ENCODE results near the gene CYP27B1. TPM values are rescaled to one million over a fixed set of nuclear protein-coding genes. Genes with fewer than 3 reads are reported as not detected.

CYP27B1 gene
- total RNA-seq, 4 donors from 2014 or later: 1.2 to 4.1 (median 2.0) TPM

- peaks cover 15% of the 10 kb centered on the region for H3K4me1 ChIP-seq
- TF ChIP-seq POLR2AphosphoS5 (IDR thresholded peaks at IDR 0.05) (no peak), POLR2A (IDR thresholded peaks at IDR 0.05) (no peak), CTCF (IDR thresholded peaks at IDR 0.05) (no peak), EP300 (IDR thresholded peaks at IDR 0.05) (no peak)
- 64% methylated on average over 1 of the region's 1 CpG for WGBS
- H3K36me3 ChIP-seq: peaks cover 79% of the 10 kb centered on the region
- no peak overlapping the region for H3K4me3 ChIP-seq
- H3K27me3 ChIP-seq: no peaks in the 10 kb centered on the region
- H3K27ac ChIP-seq: no peak overlapping the region
- DNase-seq (ENCODE audit: low spot score in 2 of 2): no peak
- H3K9me3 ChIP-seq: no peaks in the 10 kb centered on the region
Observed at GRCh38 chr12:57797933-57798332, 31.1 kb upstream of the CYP27B1 start.

- H3K27ac ChIP-seq: no peak overlapping the region
- H3K36me3 ChIP-seq: peaks cover 79% of the 10 kb centered on the region
- H3K9me3 ChIP-seq: no peaks in the 10 kb centered on the region
- WGBS: 91% methylated on average over 1 of the region's 1 CpG
- no peak for DNase-seq (ENCODE audit: low spot score in 2 of 2)
- no peaks in the 10 kb centered on the region for H3K27me3 ChIP-seq
- peaks cover 15% of the 10 kb centered on the region for H3K4me1 ChIP-seq
- no peak overlapping the region for H3K4me3 ChIP-seq
- TF ChIP-seq POLR2AphosphoS5 (IDR thresholded peaks at IDR 0.05) (no peak), CTCF (IDR thresholded peaks at IDR 0.05) (no peak), POLR2A (IDR thresholded peaks at IDR 0.05) (no peak), EP300 (IDR thresholded peaks at IDR 0.05) (no peak)
Observed at GRCh38 chr12:57796996-57797395, 30.1 kb upstream of the CYP27B1 start.

GRCh38 chr12:57795354-57795753, 28.5 kb upstream of the CYP27B1 start:
- TF ChIP-seq POLR2A (IDR thresholded peaks at IDR 0.05): no peak
- no peak for TF ChIP-seq EP300 (IDR thresholded peaks at IDR 0.05)
- no peak for TF ChIP-seq POLR2AphosphoS5 (IDR thresholded peaks at IDR 0.05)
- no peak for TF ChIP-seq CTCF (IDR thresholded peaks at IDR 0.05)
- H3K9me3 ChIP-seq: no peaks in the 10 kb centered on the region
- 80% methylated on average over 6 of the region's 6 CpGs for WGBS
- no peak overlapping the region for H3K4me3 ChIP-seq
- peaks cover 74% of the 10 kb centered on the region for H3K36me3 ChIP-seq
- H3K4me1 ChIP-seq: peaks cover 15% of the 10 kb centered on the region
- H3K27me3 ChIP-seq: no peaks in the 10 kb centered on the region
- H3K27ac ChIP-seq: no peak overlapping the region
- no peak for DNase-seq (ENCODE audit: low spot score in 2 of 2)

GRCh38 chr12:57793920-57794319, 27.0 kb upstream of the CYP27B1 start:
- Histone ChIP-seq H3K36me3 (peaks cover 79% of the 10 kb centered on the region), H3K27ac (no peak overlapping the region), H3K4me1 (peaks cover 15% of the 10 kb centered on the region), H3K27me3 (no peaks in the 10 kb centered on the region), H3K4me3 (no peak overlapping the region), H3K9me3 (no peaks in the 10 kb centered on the region)
- TF ChIP-seq EP300 (IDR thresholded peaks at IDR 0.05): no peak
- TF ChIP-seq CTCF (IDR thresholded peaks at IDR 0.05): no peak
- no peak for TF ChIP-seq POLR2AphosphoS5 (IDR thresholded peaks at IDR 0.05)
- no peak for TF ChIP-seq POLR2A (IDR thresholded peaks at IDR 0.05)
- WGBS: 56% methylated on average over 1 of the region's 1 CpG
- DNase-seq (ENCODE audit: low spot score in 2 of 2): no peak

- H3K4me1 ChIP-seq: peaks cover 23% of the 10 kb centered on the region
- H3K27ac ChIP-seq: no peak overlapping the region
- H3K9me3 ChIP-seq: no peaks in the 10 kb centered on the region
- peak overlapping the region; percentile 93 for H3K4me3 ChIP-seq
- WGBS: 92% methylated on average over 11 of the region's 11 CpGs
- TF ChIP-seq POLR2A (IDR thresholded peaks at IDR 0.05) (no peak), EP300 (IDR thresholded peaks at IDR 0.05) (no peak), POLR2AphosphoS5 (IDR thresholded peaks at IDR 0.05) (no peak), CTCF (IDR thresholded peaks at IDR 0.05) (no peak)
- no peak for DNase-seq (ENCODE audit: low spot score in 2 of 2)
- peaks cover 30% of the 10 kb centered on the region for H3K36me3 ChIP-seq
- H3K27me3 ChIP-seq: no peaks in the 10 kb centered on the region
Observed at GRCh38 chr12:57783861-57784260, 17.0 kb upstream of the CYP27B1 start.

All from suprapubic skin (tissue), 4 donors.